Naive thymus-derived CD4-positive, alpha-beta T cell (primary cell): ENCODE data around the gene COL23A1. TPM values are rescaled to one million over a fixed set of nuclear protein-coding genes. Genes with fewer than 3 reads are reported as not detected.

ENCODE experiments used
- ATAC-seq: fragments of 150-1000 bp; cut with Tn5 transposase; 2 replicates; pipeline ENCODE4 v1.10.0; 2021; ENCODE audit warnings: mild to moderate bottlenecking, moderate library complexity
- CTCF ChIA-PET: fragments of 350-600 bp; sonication (Branson Sonifier 250); formaldehyde crosslinking; loops from one replicate; lab custom pipeline; 2021; ENCODE audit warnings: antibody characterized with exemption; lab: Charles Lee
- POLR2A ChIA-PET: fragments of 350-600 bp; sonication (Branson Sonifier 250); formaldehyde crosslinking; loops from one replicate; lab custom pipeline; 2021; ENCODE audit warnings: antibody characterized with exemption, inconsistent platforms; lab: Charles Lee
- DNase-seq, 9 donors: peaks; one replicate each; pipeline versions ENCODE4 v3.0.0 to v3.0.0-alpha.2; 2020 to 2022; ENCODE audit warnings: mixed read lengths in 1 of 9
- H3K27ac ChIP-seq: one replicate; pipeline ENCODE4 v1.7.0; 2013; ENCODE audit warnings: mild to moderate bottlenecking, low read depth, low read length, moderate library complexity
- H3K27me3 ChIP-seq, 2 donors: one replicate each; pipeline ENCODE4 v1.7.0; 2013; ENCODE audit warnings: low read length in 2 of 2, mild to moderate bottlenecking in 2 of 2, moderate library complexity in 2 of 2; ENCODE audit not compliant: control insufficient read depth in 2 of 2, insufficient read depth in 2 of 2
- H3K36me3 ChIP-seq, 3 experiments: 1 replicate in 2 of 3; 2 replicates in 1 of 3; pipeline ENCODE4 v1.7.0; 2013; ENCODE audit warnings: low read length in 3 of 3, mild to moderate bottlenecking in 3 of 3, moderate library complexity in 1 of 3; ENCODE audit not compliant: insufficient read depth in 3 of 3, control insufficient read depth in 2 of 3
- H3K4me1 ChIP-seq, 2 donors: one replicate each; pipeline ENCODE4 v1.7.0; 2013; ENCODE audit warnings: low read length in 2 of 2, mild to moderate bottlenecking in 2 of 2, moderate library complexity in 1 of 2; ENCODE audit not compliant: control insufficient read depth in 2 of 2, insufficient read depth in 2 of 2
- H3K4me3 ChIP-seq: 2 replicates; pipeline ENCODE4 v1.7.0; 2013; ENCODE audit warnings: mild to moderate bottlenecking, low read length
- H3K9me3 ChIP-seq, 3 experiments: 1 replicate in 2 of 3; 2 replicates in 1 of 3; pipeline ENCODE4 v1.7.0; 2013; ENCODE audit warnings: low read length in 3 of 3; ENCODE audit not compliant: control insufficient read depth in 2 of 3
- H3K27ac Mint-ChIP-seq, 9 donors: one replicate each; pipeline ENCODE4 v1.8.0; 2020 to 2022; ENCODE audit warnings: mixed read lengths in 9 of 9, mild to moderate bottlenecking in 8 of 9, moderate library complexity in 5 of 9, inconsistent platforms in 2 of 9
- H3K27me3 Mint-ChIP-seq, 5 donors: one replicate each; pipeline ENCODE4 v1.8.0; 2021 to 2022; ENCODE audit warnings: mixed read lengths in 5 of 5, mild to moderate bottlenecking in 1 of 5
- H3K36me3 Mint-ChIP-seq, 5 donors: one replicate each; pipeline ENCODE4 v1.8.0; 2020 to 2022; ENCODE audit warnings: mixed read lengths in 5 of 5, mild to moderate bottlenecking in 3 of 5, inconsistent platforms in 1 of 5
- H3K4me1 Mint-ChIP-seq, 7 donors: one replicate each; pipeline ENCODE4 v1.8.0; 2020 to 2022; ENCODE audit warnings: mixed read lengths in 7 of 7, mild to moderate bottlenecking in 3 of 7, inconsistent platforms in 1 of 7
- H3K4me3 Mint-ChIP-seq, 10 donors: one replicate each; pipeline ENCODE4 v1.8.0; 2020 to 2022; ENCODE audit warnings: mild to moderate bottlenecking in 10 of 10, mixed read lengths in 10 of 10, moderate library complexity in 6 of 10, inconsistent platforms in 2 of 10
- H3K9me3 Mint-ChIP-seq, 11 donors: one replicate each; pipeline ENCODE4 v1.8.0; 2020 to 2022; ENCODE audit warnings: mixed read lengths in 11 of 11, mild to moderate bottlenecking in 4 of 11, inconsistent platforms in 1 of 11, moderate library complexity in 1 of 11
- intact Hi-C, 2 donors: fragments of 100-400 bp; cut with micrococcal nuclease; formaldehyde crosslinking; loops; one replicate each; pipeline ENCODE4 v1.15.1; 2023
- polyA plus RNA-seq, 2 donors: library from polyadenylated mRNA; unstranded; fragments of 300-500 nt; fragmentation: Illumina TruSeq; gene quantifications; one replicate each; pipeline ENCODE4 v1.2.3, GENCODE V29; 2021
- total RNA-seq, 6 experiments: library from RNA in 5 of 6; stranded (reverse) in 5 of 6; gene quantifications; 1 replicate in 5 of 6; 2 replicates in 1 of 6; pipeline ENCODE4 v1.2.3 and lab custom pipeline; 2021 to 2026

The COL23A1 gene
- total and polyA plus RNA-seq, 7 experiments from 2014 or later: 0.13 to 0.32 (median 0.22) TPM; not detected in 4

DNA sequence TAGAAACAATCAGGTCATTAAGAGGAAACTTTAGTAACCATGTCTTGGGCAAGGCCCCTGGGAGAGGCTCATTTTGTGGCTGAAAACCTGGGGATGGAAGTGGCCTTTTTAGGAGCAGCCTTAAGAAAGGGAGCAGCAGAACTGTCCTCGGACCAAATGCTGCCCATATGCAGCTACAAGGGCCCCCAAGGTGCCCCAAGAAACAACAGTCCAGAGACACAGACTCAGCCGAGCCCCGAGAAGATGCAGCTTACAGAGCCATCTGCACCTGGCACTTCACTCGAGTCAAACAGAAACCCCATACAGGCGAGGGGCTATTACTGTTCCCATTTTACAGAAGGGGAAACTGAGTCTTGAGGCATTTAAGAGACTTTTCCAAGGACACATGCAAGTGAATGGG lies 58.0 kb downstream of the COL23A1 start:
- no peaks in the 10 kb centered on the region for H3K9me3 ChIP-seq
- no peaks in the 10 kb centered on the region for H3K36me3 ChIP-seq
- no peaks in the 10 kb centered on the region for H3K4me1 Mint-ChIP-seq
- no peak overlapping the region for H3K27ac ChIP-seq
- no peak overlapping the region for H3K27ac Mint-ChIP-seq
- no peaks in the 10 kb centered on the region for H3K9me3 Mint-ChIP-seq
- no peak for DNase-seq
- no peaks in the 10 kb centered on the region for H3K4me1 ChIP-seq
- no peak overlapping the region for H3K4me3 ChIP-seq
- peaks cover 0 to 4% (median 0%) of the 10 kb centered on the region in 5 donors for H3K27me3 Mint-ChIP-seq
- ChIA-PET POLR2A (no interaction called here), CTCF (no interaction called here)
- no peak for ATAC-seq
- no peak overlapping the region for H3K4me3 Mint-ChIP-seq
- H3K36me3 Mint-ChIP-seq: no peaks in the 10 kb centered on the region
- intact Hi-C loops: no loop called here
- no peaks in the 10 kb centered on the region for H3K27me3 ChIP-seq

GRCh38 chr5:178531786-178532185 lies 58.4 kb downstream of the COL23A1 start:
- no peak for ATAC-seq
- H3K9me3 ChIP-seq: no peaks in the 10 kb centered on the region
- POLR2A ChIA-PET: no interaction called here
- H3K4me3 ChIP-seq: no peak overlapping the region
- peaks cover 0 to 4% (median 0%) of the 10 kb centered on the region in 5 donors for H3K27me3 Mint-ChIP-seq
- no peak overlapping the region for H3K27ac Mint-ChIP-seq
- no peaks in the 10 kb centered on the region for H3K9me3 Mint-ChIP-seq
- H3K4me3 Mint-ChIP-seq: no peak overlapping the region
- H3K4me1 ChIP-seq: no peaks in the 10 kb centered on the region
- no peaks in the 10 kb centered on the region for H3K36me3 Mint-ChIP-seq
- H3K4me1 Mint-ChIP-seq: no peaks in the 10 kb centered on the region
- intact Hi-C loops: no loop called here
- CTCF ChIA-PET: no interaction called here
- no peaks in the 10 kb centered on the region for H3K36me3 ChIP-seq
- DNase-seq: no peak
- no peaks in the 10 kb centered on the region for H3K27me3 ChIP-seq
- H3K27ac ChIP-seq: no peak overlapping the region

- Histone ChIP-seq H3K27me3 (no peaks in the 10 kb centered on the region), H3K36me3 (no peaks in the 10 kb centered on the region), H3K27ac (no peak overlapping the region), H3K9me3 (no peaks in the 10 kb centered on the region), H3K4me1 (no peaks in the 10 kb centered on the region), H3K4me3 (no peak overlapping the region)
- no peaks in the 10 kb centered on the region for H3K36me3 Mint-ChIP-seq
- H3K4me1 Mint-ChIP-seq: no peaks in the 10 kb centered on the region
- intact Hi-C loops: no loop called here
- no peaks in the 10 kb centered on the region for H3K9me3 Mint-ChIP-seq
- POLR2A ChIA-PET: no interaction called here
- DNase-seq (no peak), ATAC-seq (no peak)
- H3K4me3 Mint-ChIP-seq: no peak overlapping the region
- CTCF ChIA-PET: no interaction called here
- no peak overlapping the region for H3K27ac Mint-ChIP-seq
- peaks cover 0 to 4% (median 0%) of the 10 kb centered on the region in 5 donors for H3K27me3 Mint-ChIP-seq
Measured at GRCh38 chr5:178530526-178530925, 59.7 kb downstream of the COL23A1 start.

GRCh38 chr5:178529080-178529479 lies 61.1 kb downstream of the COL23A1 start:
- H3K27ac ChIP-seq: no peak overlapping the region
- H3K4me3 ChIP-seq: no peak overlapping the region
- ChIA-PET CTCF (no interaction called here), POLR2A (no interaction called here)
- no peak overlapping the region for H3K27ac Mint-ChIP-seq
- peaks cover 0 to 4% (median 0%) of the 10 kb centered on the region in 5 donors for H3K27me3 Mint-ChIP-seq
- no peaks in the 10 kb centered on the region for H3K9me3 Mint-ChIP-seq
- H3K4me1 ChIP-seq: no peaks in the 10 kb centered on the region
- no peaks in the 10 kb centered on the region for H3K9me3 ChIP-seq
- no peak overlapping the region for H3K4me3 Mint-ChIP-seq
- no peak for ATAC-seq
- no peaks in the 10 kb centered on the region for H3K36me3 ChIP-seq
- H3K36me3 Mint-ChIP-seq: no peaks in the 10 kb centered on the region
- DNase-seq: no peak
- no peaks in the 10 kb centered on the region for H3K4me1 Mint-ChIP-seq
- H3K27me3 ChIP-seq: no peaks in the 10 kb centered on the region
- intact Hi-C loops: no loop called here

- H3K4me1 Mint-ChIP-seq: no peaks in the 10 kb centered on the region
- POLR2A ChIA-PET: no interaction called here
- no peak for ATAC-seq
- H3K4me1 ChIP-seq: no peaks in the 10 kb centered on the region
- DNase-seq: no peak
- intact Hi-C loops: no loop called here
- H3K4me3 ChIP-seq: no peak overlapping the region
- CTCF ChIA-PET: no interaction called here
- no peaks in the 10 kb centered on the region for H3K36me3 Mint-ChIP-seq
- H3K27ac ChIP-seq: no peak overlapping the region
- no peaks in the 10 kb centered on the region for H3K36me3 ChIP-seq
- no peaks in the 10 kb centered on the region for H3K27me3 Mint-ChIP-seq
- no peaks in the 10 kb centered on the region for H3K27me3 ChIP-seq
- no peaks in the 10 kb centered on the region for H3K9me3 Mint-ChIP-seq
- H3K4me3 Mint-ChIP-seq: no peak overlapping the region
- H3K9me3 ChIP-seq: no peaks in the 10 kb centered on the region
- H3K27ac Mint-ChIP-seq: no peak overlapping the region
Measured at GRCh38 chr5:178527458-178528307, 62.5 kb downstream of the COL23A1 start.

DNA sequence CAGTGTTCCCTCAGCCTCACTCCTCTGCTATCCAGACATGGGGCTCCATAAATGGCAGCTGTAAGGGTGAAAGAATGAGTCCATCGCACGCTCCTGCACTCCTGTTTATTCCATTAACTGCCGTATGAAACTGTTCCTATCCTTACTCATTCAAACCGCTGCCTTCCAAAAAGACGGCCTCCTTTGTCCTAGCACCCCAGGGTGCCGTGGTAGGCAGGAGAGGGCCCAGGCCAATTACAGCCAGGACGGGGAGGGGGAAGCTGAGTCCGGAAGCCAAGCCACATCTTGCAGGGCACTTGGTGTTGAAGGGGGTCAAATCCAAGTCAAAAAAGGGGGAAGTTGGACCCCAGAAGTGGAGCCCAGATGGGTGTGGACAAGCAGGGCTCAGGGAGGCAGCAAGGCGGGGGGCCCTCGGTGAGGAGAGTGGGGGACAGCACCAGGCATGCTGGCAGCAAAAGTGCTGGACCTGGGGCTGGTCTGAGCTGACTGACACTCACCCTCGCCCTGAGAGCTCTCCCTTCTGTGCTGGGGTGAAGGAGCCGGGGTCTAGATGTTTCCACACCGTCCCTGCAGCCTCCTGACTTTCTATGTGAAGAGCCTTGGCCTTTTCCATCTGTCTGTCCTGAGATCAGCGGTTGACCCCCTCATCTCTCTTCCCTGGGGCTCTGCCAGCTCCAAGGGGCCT lies 63.3 kb downstream of the COL23A1 start:
- POLR2A ChIA-PET: no interaction called here
- ATAC-seq (no peak), DNase-seq (no peak)
- no peaks in the 10 kb centered on the region for H3K4me1 ChIP-seq
- Mint-ChIP-seq H3K27ac (no peak overlapping the region), H3K4me1 (no peaks in the 10 kb centered on the region), H3K27me3 (no peaks in the 10 kb centered on the region), H3K9me3 (no peaks in the 10 kb centered on the region), H3K4me3 (no peak overlapping the region), H3K36me3 (no peaks in the 10 kb centered on the region)
- H3K9me3 ChIP-seq: no peaks in the 10 kb centered on the region
- intact Hi-C loops: no loop called here
- no peak overlapping the region for H3K4me3 ChIP-seq
- no peaks in the 10 kb centered on the region for H3K27me3 ChIP-seq
- no peaks in the 10 kb centered on the region for H3K36me3 ChIP-seq
- CTCF ChIA-PET: no interaction called here
- no peak overlapping the region for H3K27ac ChIP-seq
